Retina (tissue), 1 donor: Measurements from ENCODE around the gene GPD2.
"Not testable (repeated sequence)": the region's sequence is repeated elsewhere in the genome, so short reads cannot be mapped to it uniquely, and the experiment has no call there.

Experiments used
- DNase-seq: peaks from one replicate; pipeline ENCODE4 v3.0.0-alpha.2; 2016

Gene GPD2

DNA sequence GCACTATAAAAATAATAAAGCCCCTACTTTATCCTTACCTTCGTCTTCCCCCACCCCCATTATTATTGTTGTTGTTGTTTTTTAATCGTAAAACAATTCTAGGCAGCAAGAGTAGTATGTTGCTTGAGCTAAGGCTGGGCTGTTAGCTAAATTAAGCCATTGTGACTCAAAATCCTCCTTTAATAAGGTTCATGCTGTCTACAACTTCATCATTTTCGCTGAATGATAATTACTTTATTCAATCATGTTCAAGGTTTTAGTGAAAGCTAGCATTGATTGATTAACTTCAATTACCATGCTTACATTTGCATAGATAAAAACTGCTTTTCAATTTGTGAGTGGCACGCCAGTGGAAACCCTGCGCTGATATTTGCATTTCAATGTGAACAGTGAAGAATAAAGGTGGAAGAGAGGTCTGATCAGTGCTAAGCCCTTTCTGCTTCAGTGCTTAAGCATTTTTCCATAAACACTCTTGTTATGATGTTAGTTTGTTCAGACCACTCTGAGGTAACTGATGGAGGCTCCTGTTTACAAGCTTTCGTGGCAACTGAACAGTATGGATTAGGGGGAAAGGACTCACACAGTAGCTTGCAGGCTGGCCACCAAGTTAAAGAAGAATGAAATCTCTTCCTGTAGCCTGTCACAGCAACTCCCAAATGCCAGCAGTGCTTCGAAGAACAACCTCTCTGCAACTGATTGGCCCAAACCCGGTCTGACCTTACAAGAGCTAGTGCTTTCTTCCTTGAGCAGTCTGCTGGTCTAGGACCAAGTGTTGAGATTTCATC is 156.8 kb downstream of the GPD2 start:
- peak; percentile 15 for DNase-seq

DNA sequence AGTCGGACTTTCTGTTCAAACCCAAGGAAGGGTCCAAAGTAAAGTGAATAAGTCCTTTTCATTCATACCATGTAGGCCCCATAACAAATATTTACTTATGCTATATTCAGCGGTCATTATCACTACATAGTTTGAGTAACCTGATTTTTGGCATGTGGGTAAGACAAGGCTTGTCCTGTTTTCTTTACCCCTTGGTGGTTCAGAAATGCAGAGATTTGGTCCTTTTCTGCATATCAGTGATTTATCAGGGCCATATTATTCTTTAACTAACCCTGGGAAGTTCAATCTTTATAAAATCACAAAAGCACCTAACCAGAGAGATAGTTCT is 157.4 kb downstream of the GPD2 start:
- DNase-seq, result no peak

DNA sequence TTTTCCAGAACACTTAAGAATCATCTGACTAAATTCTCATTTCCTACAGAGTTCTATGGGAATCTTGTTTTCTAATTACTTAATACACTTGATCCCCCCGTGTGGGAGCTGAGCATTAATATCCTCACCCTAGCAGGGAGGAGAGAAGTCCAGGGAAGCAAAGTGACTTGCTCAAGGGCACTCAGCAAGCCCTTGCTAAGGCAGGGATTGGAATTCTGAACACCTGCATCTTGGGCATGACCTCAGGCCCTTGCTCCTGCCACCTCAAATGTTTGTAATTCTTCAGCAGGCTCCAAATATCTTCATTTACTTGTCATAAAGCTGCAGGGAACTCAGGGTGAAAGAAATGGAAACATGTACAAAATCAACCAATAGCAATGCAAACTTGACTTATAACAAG is 162.4 kb downstream of the GPD2 start:
- no peak for DNase-seq

DNA sequence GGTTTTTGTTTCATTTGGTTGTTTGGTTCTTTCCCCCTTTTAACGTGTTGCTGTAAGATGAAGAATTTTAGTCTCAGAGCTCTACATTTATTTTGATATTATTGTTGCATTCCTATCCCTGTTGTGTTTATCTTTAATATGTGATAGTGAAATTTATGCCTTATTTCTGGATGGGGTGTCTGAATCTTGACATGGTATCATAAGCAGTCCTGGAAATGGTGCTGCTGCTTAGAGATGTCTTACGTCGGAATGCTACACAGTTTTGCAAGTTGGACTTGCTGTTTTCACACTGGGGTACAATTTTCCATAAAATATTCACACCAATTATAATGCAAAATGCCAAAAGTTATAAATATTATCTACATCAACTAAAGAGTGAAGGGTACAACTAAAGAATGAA is 164.0 kb downstream of the GPD2 start:
- DNase-seq, result no peak

DNA sequence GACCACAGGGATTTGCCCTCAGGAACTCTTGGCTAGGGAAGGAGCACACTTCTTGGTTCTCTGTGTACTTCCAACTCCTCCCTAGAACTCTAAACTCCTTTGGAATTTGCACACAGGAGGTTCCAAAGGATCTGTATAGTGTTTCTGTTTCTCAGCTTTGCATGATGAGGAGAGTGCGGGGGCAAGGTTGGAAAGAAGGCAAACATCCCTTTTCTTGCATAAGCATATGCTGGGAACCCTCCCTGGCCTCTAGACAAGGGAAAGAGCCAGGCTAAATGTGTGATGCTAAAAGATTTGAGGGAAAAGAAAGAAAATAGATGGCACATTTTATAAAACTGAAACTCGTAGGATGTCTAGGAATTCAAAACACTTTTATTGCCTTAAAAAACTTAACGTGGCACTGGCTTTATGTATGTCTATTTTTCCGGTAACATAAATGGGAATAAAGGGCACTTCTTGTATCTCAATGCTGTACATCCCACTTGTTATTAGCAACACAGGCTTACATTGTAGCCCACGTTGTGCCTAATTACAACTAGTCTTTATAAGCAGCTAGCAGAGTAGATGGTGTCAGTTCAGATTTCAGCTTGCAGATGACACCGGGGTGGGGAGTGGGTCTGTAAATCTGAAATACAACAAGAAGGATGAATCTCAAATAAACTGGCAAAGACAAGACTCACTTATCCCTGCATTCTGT is 165.8 kb downstream of the GPD2 start:
- DNase-seq, result no peak

DNA sequence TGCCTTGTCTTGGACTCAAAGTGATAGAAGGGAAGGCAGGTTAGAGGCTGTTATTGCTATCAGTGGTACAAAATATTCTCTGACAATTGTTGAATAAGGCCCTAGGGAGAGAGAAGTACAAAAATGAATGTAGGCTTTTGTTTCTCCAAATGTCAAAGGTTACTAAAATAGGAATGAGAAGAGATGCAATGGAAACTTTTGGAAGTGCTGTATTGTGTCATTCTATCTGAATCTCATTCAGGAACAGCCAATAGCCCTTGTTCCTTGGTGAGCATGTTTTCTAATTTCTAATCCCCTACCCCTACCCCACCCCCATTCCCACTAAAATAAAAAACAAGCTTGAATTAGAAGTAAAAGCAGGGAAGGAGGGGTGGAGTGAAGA is 166.4 kb downstream of the GPD2 start:
- no peak for DNase-seq

DNA sequence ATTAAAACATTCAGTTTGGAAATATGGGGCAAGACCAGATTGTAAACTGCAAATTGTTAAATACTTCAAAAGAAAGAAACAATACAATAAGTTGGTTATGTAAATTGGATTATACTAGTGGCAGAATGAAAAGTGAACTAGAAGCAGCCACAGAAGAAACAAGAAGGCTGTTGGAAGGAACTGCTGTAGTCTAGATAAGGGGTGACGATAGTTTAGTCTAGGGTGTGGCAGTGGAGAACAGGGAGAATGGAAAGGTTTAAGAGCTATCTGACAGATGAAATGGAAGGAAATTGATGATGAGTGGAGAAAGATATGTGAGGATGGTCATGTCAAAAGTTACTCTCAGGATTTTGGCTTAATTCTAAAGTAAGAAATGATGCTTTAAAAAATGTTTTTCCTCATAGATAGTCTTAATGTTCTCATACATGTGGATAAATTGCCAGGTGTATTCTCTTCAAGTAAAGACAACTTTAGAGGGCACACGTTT is 179.7 kb downstream of the GPD2 start:
- no peak for DNase-seq

DNA sequence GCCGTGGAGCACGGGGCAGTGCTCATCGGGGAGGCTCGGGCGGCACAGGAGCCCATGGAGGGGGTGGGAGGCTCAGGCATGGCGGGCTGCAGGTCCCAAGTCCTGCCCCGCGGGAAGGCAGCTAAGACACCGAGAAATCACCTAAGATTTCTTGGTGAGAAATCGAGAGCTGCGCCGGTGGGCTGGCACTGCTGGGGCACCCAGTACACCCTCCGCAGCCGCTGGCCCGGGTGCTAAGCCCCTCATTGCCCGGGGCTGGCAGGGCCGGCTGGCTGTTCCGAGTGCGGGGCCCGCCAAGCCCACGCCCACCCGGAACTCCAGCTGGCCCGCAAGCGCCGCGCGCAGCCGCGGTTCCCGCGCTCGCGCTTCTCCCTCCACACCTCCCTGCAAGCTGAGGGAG is 181.9 kb downstream of the GPD2 start:
- DNase-seq, result not testable (repeated sequence)

DNA sequence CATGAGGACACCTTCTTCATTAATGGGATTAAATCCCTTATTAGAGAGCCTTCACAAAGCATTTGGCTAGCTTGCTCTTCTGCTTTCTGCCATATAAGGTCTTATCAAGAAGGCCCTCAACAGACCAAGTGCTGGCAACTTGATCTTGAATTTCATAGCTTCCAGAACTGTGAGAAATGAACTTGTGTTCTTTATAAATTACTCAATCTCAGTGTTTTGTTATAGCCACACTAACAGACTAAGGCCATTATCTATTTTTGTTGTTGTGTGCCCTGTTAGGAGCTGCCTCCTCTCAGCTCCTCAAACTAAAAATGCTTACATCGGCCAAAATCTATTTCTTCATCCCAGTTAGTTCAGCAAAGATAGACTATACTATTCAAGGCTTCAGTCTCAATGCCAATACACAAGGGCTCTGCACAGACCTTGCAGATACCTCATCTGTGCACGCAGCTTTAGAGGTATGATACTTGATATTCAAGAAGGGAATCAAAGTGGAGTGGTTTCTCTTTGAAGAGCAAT is 182.9 kb downstream of the GPD2 start:
- no peak for DNase-seq

DNA sequence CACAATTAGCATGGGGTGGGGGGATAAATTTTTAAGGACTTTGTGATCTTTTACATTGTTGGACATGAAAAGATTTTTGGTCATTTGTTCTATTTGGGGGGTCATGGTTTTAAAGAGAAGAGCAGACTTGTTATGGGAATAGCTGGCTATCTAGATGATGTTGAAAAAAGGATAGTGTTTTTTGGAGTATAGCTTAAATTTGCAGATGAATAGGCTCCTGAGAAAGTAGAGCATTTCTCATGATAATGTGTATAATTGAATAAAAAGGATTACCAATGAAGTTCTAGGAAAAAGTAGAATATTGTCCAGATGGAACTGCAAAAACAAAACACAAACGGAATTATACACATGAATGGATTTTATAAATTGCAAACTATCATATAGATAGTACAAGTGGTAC is 186.3 kb downstream of the GPD2 start:
- DNase-seq, result no peak

DNA sequence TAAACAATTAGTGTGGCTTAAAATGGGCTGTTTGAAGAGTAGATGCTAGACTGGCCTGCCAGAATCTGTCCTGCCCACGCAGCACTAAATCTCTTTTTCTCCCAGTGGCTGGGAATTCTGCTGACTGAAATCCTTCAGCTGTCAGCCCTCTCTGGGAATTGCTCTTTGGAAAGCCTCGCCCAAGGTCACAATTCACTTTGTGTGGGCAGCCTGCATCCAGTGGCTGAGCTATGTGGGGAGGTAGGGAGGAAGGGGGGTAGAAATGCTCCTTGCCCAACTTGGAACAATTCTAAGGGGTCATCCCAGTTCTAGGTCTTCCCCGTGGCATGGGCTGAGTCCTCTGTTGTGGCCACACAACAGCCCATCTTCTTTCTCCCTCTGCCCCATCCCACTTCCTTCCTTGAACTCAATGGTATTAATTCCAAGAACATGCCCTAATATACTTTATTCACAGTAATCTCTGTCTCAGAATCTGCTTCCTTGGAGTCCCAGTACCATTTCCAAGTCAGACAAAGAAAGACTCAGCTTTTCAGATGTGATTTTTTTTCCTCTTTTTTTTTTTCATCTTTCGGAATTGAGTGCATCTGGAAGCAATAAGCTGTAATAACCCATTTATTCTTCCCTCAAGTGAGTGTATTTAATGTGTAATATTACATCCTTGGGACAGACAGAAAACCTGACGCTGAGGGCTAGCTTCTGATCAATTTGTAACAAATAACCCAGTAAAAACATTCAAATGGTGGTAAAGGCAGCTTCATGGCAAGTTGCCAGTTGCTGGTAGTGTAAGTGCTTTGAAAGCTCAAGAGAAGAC is 189.4 kb downstream of the GPD2 start:
- DNase-seq, result no peak

DNA sequence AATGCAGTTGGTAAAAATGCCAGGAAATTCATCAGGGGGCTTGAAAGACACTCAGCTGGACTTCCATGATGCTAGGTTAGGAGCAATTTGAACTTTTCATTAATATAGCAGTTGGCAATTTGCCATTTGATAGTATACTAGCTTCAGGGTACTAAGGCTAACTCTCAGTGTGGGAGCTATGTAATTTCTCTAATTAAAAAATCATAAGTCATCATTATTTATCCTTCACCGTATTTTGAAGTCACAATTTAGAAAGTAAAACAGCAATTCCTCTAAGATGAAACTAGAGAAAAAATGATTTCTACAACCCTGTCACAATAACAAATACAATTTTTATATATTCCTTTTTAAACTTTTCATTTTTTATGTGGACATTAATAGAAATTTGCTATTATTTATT is 190.8 kb downstream of the GPD2 start:
- no peak for DNase-seq

DNA sequence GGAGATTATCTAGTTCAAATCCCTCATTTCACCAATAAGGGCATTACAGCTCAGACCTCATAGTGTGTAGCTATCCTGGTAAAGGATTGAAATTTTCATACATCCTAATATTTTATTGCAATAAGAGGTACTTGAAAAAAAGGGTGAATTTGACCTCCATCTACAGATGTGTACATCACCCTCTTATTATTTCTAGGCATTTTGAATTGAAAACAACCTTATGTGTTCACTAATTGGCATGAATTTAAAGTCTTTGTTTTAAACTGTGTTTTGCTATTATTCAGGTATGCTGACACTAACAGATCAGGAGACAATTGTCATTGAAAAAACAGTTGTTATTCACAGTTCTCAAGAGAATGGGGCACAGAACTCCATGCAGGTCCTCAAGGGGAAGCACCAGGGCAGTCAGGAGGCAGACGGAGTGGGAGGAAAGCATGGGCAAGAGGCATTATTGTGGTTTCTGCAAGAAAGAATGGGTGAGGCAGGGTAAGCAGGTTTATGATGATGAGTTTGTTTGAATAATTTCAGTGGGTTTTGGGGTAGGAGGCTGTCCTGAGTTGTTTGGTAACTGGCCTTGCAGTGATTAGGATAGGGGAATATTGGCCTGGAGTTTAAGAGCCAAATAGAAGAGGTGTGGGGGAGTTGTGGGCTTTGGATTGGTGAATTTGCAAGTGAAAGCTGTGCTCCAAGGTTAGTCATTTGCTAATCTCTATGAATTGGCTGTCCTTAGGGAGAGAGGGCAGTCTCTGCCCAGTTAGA is 194.6 kb downstream of the GPD2 start:
- no peak for DNase-seq

DNA sequence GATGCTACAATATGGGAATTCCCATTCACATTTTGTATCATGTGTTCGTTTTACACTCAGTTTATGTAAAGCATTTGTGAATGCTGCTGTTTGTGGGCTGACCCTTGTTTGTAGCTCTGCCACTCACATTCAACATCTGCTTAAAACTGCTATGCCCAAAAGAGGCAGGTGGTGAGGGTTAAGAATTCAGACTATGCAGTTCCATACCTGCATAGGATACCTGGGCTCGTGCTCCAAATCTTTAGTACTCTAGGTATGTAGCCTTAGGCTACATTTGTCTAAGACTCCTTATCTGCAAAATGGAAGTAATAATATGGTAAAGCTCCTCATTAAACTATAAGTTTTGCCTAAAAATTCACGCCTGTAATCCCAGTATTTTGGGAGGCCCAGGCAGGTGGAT is 199.5 kb downstream of the GPD2 start:
- DNase-seq, result no peak
